HL-60 (cell line): ENCODE measurements around the gene CYTH4.

Experiments
- DNase-seq, 2 experiments: peaks; one replicate each; pipeline ENCODE4 v3.0.0-alpha.2; 2010 to 2020; ENCODE audit warnings: low read depth in 1 of 2, low spot score in 1 of 2
- H3K27ac ChIP-seq: fragments of 250-450 bp; sonication (Bioruptor Pico); replicated peaks from 2 replicates; pipeline ENCODE4 v1.5.1; 2020; ENCODE audit warnings: mild to moderate bottlenecking, moderate library complexity
- H3K27me3 ChIP-seq: fragments of 250-450 bp; sonication (Bioruptor Pico); 2 replicates; pipeline ENCODE4 v1.5.1; 2021; ENCODE audit warnings: mild to moderate bottlenecking, moderate library complexity; ENCODE audit not compliant: insufficient read depth, poor library complexity, severe bottlenecking
- H3K4me3 ChIP-seq: replicated peaks from 2 replicates; pipeline ENCODE4 v1.5.1; 2011; ENCODE audit warnings: mild to moderate bottlenecking, control low read depth, low read length; ENCODE audit not compliant: insufficient read depth
- CTCF ChIP-seq: IDR thresholded peaks from one replicate; pipeline ENCODE4 v1.5.1; 2011; ENCODE audit warnings: low read length, control low read depth, inconsistent platforms; ENCODE audit not compliant: insufficient read depth
- GABPA ChIP-seq: IDR thresholded peaks from 2 replicates; pipeline ENCODE4 v1.6.1; 2012; ENCODE audit warnings: low read depth
- POLR2AphosphoS5 ChIP-seq: IDR thresholded peaks from 2 replicates; pipeline ENCODE4 v1.6.1; 2012; ENCODE audit warnings: low read depth
- SPI1 ChIP-seq: IDR thresholded peaks from 2 replicates; pipeline ENCODE4 v1.6.1; 2012; ENCODE audit warnings: low read depth, mild to moderate bottlenecking, borderline replicate concordance
- TF ChIP-seq, protein P1 (sequence below): IDR thresholded peaks from 2 replicates; pipeline ENCODE4 v1.6.1; 2012; ENCODE audit warnings: low read depth; ENCODE audit not compliant: insufficient replicate concordance

The CYTH4 gene

GRCh38 chr22:37244922-37245722 is 37.2 kb upstream of the CYTH4 start:
- Histone ChIP-seq H3K4me3 (peak overlapping the region; percentile 93; the same call in 1 of the 2 replicates), H3K27ac (peak overlapping the region; percentile 92), H3K27me3 (no peaks in the 10 kb centered on the region)
- TF ChIP-seq, protein P1, sequence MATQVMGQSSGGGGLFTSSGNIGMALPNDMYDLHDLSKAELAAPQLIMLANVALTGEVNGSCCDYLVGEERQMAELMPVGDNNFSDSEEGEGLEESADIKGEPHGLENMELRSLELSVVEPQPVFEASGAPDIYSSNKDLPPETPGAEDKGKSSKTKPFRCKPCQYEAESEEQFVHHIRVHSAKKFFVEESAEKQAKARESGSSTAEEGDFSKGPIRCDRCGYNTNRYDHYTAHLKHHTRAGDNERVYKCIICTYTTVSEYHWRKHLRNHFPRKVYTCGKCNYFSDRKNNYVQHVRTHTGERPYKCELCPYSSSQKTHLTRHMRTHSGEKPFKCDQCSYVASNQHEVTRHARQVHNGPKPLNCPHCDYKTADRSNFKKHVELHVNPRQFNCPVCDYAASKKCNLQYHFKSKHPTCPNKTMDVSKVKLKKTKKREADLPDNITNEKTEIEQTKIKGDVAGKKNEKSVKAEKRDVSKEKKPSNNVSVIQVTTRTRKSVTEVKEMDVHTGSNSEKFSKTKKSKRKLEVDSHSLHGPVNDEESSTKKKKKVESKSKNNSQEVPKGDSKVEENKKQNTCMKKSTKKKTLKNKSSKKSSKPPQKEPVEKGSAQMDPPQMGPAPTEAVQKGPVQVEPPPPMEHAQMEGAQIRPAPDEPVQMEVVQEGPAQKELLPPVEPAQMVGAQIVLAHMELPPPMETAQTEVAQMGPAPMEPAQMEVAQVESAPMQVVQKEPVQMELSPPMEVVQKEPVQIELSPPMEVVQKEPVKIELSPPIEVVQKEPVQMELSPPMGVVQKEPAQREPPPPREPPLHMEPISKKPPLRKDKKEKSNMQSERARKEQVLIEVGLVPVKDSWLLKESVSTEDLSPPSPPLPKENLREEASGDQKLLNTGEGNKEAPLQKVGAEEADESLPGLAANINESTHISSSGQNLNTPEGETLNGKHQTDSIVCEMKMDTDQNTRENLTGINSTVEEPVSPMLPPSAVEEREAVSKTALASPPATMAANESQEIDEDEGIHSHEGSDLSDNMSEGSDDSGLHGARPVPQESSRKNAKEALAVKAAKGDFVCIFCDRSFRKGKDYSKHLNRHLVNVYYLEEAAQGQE: no peak
- TF ChIP-seq POLR2AphosphoS5: no peak
- TF ChIP-seq CTCF: no peak
- peak; percentile 69 for TF ChIP-seq SPI1
- TF ChIP-seq GABPA: no peak
- peak in 1 of 2 experiments; percentile 74 for DNase-seq

DNA sequence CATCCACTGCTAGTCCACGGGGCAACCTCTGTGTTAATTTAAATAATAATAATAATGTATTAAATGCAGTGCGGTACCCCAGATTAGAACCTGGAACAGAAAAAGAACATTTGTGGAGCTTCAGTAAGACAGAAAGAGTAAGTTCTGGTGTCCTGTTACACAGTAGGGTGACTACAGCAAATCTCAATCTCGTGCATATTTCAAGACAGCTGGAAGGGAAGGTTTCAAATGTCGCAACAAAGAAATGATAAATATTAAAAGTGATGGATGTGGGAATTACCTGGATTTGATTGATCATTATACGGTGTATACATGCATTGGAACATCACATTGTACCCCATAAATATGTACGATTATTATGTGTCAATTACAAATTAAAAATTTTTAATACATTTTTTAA is 36.6 kb upstream of the CYTH4 start:
- peak overlapping the region; percentile 92 for H3K27ac ChIP-seq
- TF ChIP-seq SPI1 (no peak), POLR2AphosphoS5 (no peak), GABPA (no peak), CTCF (no peak)
- TF ChIP-seq, protein P1: no peak

DNA sequence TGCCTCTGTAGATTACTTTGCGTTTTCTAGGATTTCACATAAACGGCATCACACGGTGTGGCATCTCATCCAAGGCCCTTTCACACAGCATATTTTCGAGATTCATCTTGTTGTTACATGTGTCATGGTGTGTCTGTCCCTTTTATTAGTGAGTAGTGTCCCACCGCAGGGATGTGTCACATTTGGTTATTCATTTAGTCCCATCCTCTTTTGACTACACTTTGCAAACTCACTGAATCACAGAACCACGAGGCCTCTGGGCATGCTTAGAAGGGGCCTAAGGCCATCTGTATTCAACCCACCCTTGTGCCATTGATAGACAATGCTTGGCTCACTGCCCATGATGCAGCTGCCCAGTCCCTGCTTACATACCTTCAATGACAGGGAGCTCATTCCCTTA is 34.1 kb upstream of the CYTH4 start:
- DNase-seq: no peak
- TF ChIP-seq SPI1 (no peak), CTCF (no peak), GABPA (no peak), POLR2AphosphoS5 (no peak)
- TF ChIP-seq, protein P1: no peak
- no peak overlapping the region for H3K4me3 ChIP-seq

More for the DNA sequence above, 36.6 kb upstream of the CYTH4 start:
- Histone ChIP-seq H3K27me3 (no peaks in the 10 kb centered on the region), H3K4me3 (no peak overlapping the region)
- DNase-seq: no peak

More for the DNA sequence above, 34.1 kb upstream of the CYTH4 start:
- Histone ChIP-seq H3K27ac (no peak overlapping the region), H3K27me3 (no peaks in the 10 kb centered on the region)
